Esophagus muscularis mucosa (tissue), 4 donors: ENCODE measurements around the gene RUFY2. TPM values are rescaled to one million over a fixed set of nuclear protein-coding genes. Genes with fewer than 3 reads are reported as not detected.

ENCODE experiments used
- DNase-seq: peaks from one replicate; pipeline ENCODE4 v3.0.0-alpha.2; 2017; ENCODE audit errors: extremely low spot score
- H3K27ac ChIP-seq, 4 donors: fragments of 200-600 bp; sonication (generic); replicated peaks in 1 of 4; 1 replicate in 3 of 4; 2 replicates in 1 of 4; pipeline ENCODE4 v1.5.1; 2016 to 2019; ENCODE audit warnings: mild to moderate bottlenecking in 1 of 4
- H3K27me3 ChIP-seq, 4 donors: fragments of 200-600 bp; sonication (generic); one replicate each; pipeline versions ENCODE4 v1.5.1 to v1.6.0; 2016 to 2019
- H3K36me3 ChIP-seq, 4 donors: fragments of 200-600 bp; sonication (generic); one replicate each; pipeline ENCODE4 v1.5.1; 2016 to 2019
- H3K4me1 ChIP-seq, 4 donors: fragments of 200-600 bp; sonication (generic); one replicate each; pipeline ENCODE4 v1.5.1; 2016 to 2019
- H3K4me3 ChIP-seq, 4 donors: fragments of 200-600 bp; sonication (generic); 1 replicate in 2 of 4; 2 replicates in 2 of 4; pipeline ENCODE4 v1.5.1; 2016 to 2019; ENCODE audit warnings: mild to moderate bottlenecking in 4 of 4, moderate library complexity in 1 of 4
- H3K9me3 ChIP-seq, 4 donors: fragments of 200-600 bp; sonication (generic); 1 replicate in 3 of 4; 2 replicates in 1 of 4; pipeline ENCODE4 v1.5.1; 2016 to 2019
- CTCF ChIP-seq, 3 experiments: fragments of 200-600 bp in 2 of 3; fragments of 450-650 bp in 1 of 3; sonication (generic) in 2 of 3; IDR thresholded peaks; one replicate each; pipeline ENCODE4 v1.5.1; 2017 to 2019; ENCODE audit warnings: antibody characterized with exemption in 3 of 3, mild to moderate bottlenecking in 2 of 3, moderate library complexity in 1 of 3
- EP300 ChIP-seq: sonication (generic); formaldehyde crosslinking; IDR thresholded peaks from one replicate; pipeline ENCODE4 v1.6.1; 2017; ENCODE audit warnings: antibody characterized with exemption
- POLR2A ChIP-seq: fragments of 450-650 bp; IDR thresholded peaks from one replicate; pipeline ENCODE4 v1.6.1; 2017; ENCODE audit warnings: antibody characterized with exemption, moderate library complexity, mild to moderate bottlenecking, low read depth
- POLR2AphosphoS5 ChIP-seq, 2 donors: sonication (generic); formaldehyde crosslinking; IDR thresholded peaks; one replicate each; pipeline ENCODE4 v1.6.1; 2017; ENCODE audit warnings: antibody characterized with exemption in 2 of 2
- WGBS: methylation state at CpG from one replicate; pipeline ENCODE4 v1.1.5; 2018; 5-methylcytosine and 5-hydroxymethylcytosine counted together
- intact Hi-C: fragments of 100-400 bp; cut with DNase I; formaldehyde crosslinking; loops from one replicate; pipeline ENCODE4 v1.15.1; 2023
- total RNA-seq, 4 donors: library from RNA; depleted of rRNA; stranded (reverse); fragments of >200 nt; gene quantifications; one replicate each; pipeline versions ENCODE4 v1.1.0 to v1.2.1, GENCODE V29; 2016

Gene RUFY2
- total RNA-seq, 4 donors from 2014 or later = 14.8 to 26.2 (median 17.8) TPM

GRCh38 chr10:68302503-68302823 is 104.6 kb downstream of the RUFY2 start:
- WGBS = 39% methylated on average over 2 of the region's 2 CpGs
- DNase-seq = no peak
- TF ChIP-seq CTCF (IDR thresholded peaks at IDR 0.05) = peak in 1 of 3 experiments; percentile 6
- TF ChIP-seq POLR2AphosphoS5 (IDR thresholded peaks at IDR 0.05) = no peak
- TF ChIP-seq EP300 = no peak
- TF ChIP-seq POLR2A = no peak
- no peak overlapping the region for H3K4me3 ChIP-seq
- intact Hi-C loops = loop anchor here (2.0 kb wide), 1 partner anchor 90 kb away; no protein-coding TSS in a partner anchor
- no peaks in the 10 kb centered on the region for H3K36me3 ChIP-seq
- no peaks in the 10 kb centered on the region for H3K9me3 ChIP-seq
- H3K4me1 ChIP-seq = peaks cover 3 to 11% (median 8%) of the 10 kb centered on the region in 4 donors
- H3K27me3 ChIP-seq = no peaks in the 10 kb centered on the region
- H3K27ac ChIP-seq = no peak overlapping the region

- H3K27ac ChIP-seq = no peak overlapping the region
- no peaks in the 10 kb centered on the region for H3K36me3 ChIP-seq
- no peak overlapping the region for H3K4me3 ChIP-seq
- intact Hi-C loops = loop anchor here (2.0 kb wide), 1 partner anchor 89 kb away; no protein-coding TSS in a partner anchor
- DNase-seq = no peak
- 49% methylated on average over 6 of the region's 6 CpGs for WGBS
- TF ChIP-seq POLR2AphosphoS5 (IDR thresholded peaks at IDR 0.05) (no peak), EP300 (no peak), POLR2A (no peak), CTCF (IDR thresholded peaks at IDR 0.05) (peak; percentile 52 to 60 (median 58))
- H3K9me3 ChIP-seq = no peaks in the 10 kb centered on the region
- peaks cover 3 to 11% (median 8%) of the 10 kb centered on the region in 4 donors for H3K4me1 ChIP-seq
- H3K27me3 ChIP-seq = no peaks in the 10 kb centered on the region
Measured at GRCh38 chr10:68301790-68302502, 105.1 kb downstream of the RUFY2 start.

- peaks cover 3 to 11% (median 8%) of the 10 kb centered on the region in 4 donors for H3K4me1 ChIP-seq
- H3K4me3 ChIP-seq = no peak overlapping the region
- no peak for DNase-seq
- H3K36me3 ChIP-seq = peaks cover 0 to 2% (median 0%) of the 10 kb centered on the region in 4 donors
- intact Hi-C loops = no loop called here
- H3K9me3 ChIP-seq = no peaks in the 10 kb centered on the region
- no peaks in the 10 kb centered on the region for H3K27me3 ChIP-seq
- TF ChIP-seq CTCF (IDR thresholded peaks at IDR 0.05) (no peak), POLR2AphosphoS5 (IDR thresholded peaks at IDR 0.05) (no peak), POLR2A (no peak)
- no peak overlapping the region for H3K27ac ChIP-seq
- 94% methylated on average over 3 of the region's 3 CpGs for WGBS
Measured at GRCh38 chr10:68301301-68301700, 105.8 kb downstream of the RUFY2 start.

GRCh38 chr10:68296843-68297663 is 110.0 kb downstream of the RUFY2 start:
- peaks cover 2 to 6% (median 5%) of the 10 kb centered on the region in 4 donors for H3K4me1 ChIP-seq
- no peaks in the 10 kb centered on the region for H3K9me3 ChIP-seq
- intact Hi-C loops = no loop called here
- DNase-seq = no peak
- no peak for TF ChIP-seq EP300
- no peak for TF ChIP-seq POLR2A
- no peak for TF ChIP-seq CTCF (IDR thresholded peaks at IDR 0.05)
- TF ChIP-seq POLR2AphosphoS5 (IDR thresholded peaks at IDR 0.05) = no peak
- no peaks in the 10 kb centered on the region for H3K27me3 ChIP-seq
- 65% methylated on average over 9 of the region's 9 CpGs for WGBS
- no peak overlapping the region for H3K27ac ChIP-seq
- no peak overlapping the region for H3K4me3 ChIP-seq
- H3K36me3 ChIP-seq = peaks cover 0 to 13% (median 0%) of the 10 kb centered on the region in 4 donors

Other genes with a start within 250 kb of the RUFY2 start
- gene ATOH7, start 175.2 kb downstream of the RUFY2 start, total RNA-seq = not detected
- gene HNRNPH3, start 75.2 kb downstream of the RUFY2 start, total RNA-seq = 10 to 100 TPM; 41.3 to 81.8 (median 61.7) TPM
- 1 to 10 TPM; 6.6 to 9.1 (median 7.4) TPM for gene PBLD, start 74.3 kb downstream of the RUFY2 start, total RNA-seq
- gene DNA2, start 64.7 kb upstream of the RUFY2 start, total RNA-seq = 1 to 10 TPM; 2.0 to 2.9 (median 2.6) TPM
- 10 to 100 TPM; 11.0 to 20.3 (median 14.8) TPM for gene SLC25A16, start 120.2 kb upstream of the RUFY2 start, total RNA-seq
- gene TET1, start 153.1 kb upstream of the RUFY2 start, total RNA-seq = 1 to 10 TPM; 6.9 to 9.6 (median 8.8) TPM